NCI-H1092 treated with DMSO at 0.1 percent for 48 hours (cell line): Measurements from ENCODE around the gene MIGA2.
A peak's percentile ranks its signal among the peaks of the same experiment; 100 is the strongest.
"Not testable (repeated sequence)": the region's sequence is repeated elsewhere in the genome, so short reads cannot be mapped to it uniquely, and the experiment has no call there.

Experiments
- DNase-seq: peaks from one replicate; lab custom pipeline; 2025; lab: John Stamatoyannopoulos, UW

MIGA2 gene

GRCh38 chr9:129011761-129012181, 24.7 kb upstream of the MIGA2 start:
- no peak for DNase-seq

- DNase-seq: no peak
Measured at GRCh38 chr9:129012343-129012742, 24.1 kb upstream of the MIGA2 start.

GRCh38 chr9:129012893-129013448, 23.5 kb upstream of the MIGA2 start:
- DNase-seq: no peak

DNA sequence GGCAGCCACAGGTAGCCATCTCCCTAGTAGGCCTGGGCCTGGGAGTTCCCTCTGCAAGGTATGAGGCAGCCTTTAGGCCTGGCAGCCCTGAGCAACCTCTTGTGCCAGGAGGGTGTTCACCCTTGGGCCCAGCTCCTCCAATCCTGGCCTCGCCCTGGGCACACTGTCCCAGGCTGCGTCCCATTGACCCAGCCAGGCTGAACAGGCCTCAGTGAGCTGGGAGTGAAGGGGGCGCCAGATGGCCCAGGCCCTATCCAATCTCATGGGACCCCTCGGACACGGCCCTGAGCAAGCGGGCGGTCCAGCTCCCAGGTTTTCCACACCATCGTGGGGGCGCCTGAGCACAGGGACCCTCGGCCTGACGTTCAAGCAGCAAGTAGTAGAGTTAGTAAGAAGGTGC, 22.8 kb upstream of the MIGA2 start:
- no peak for DNase-seq

- DNase-seq: no peak
Measured at GRCh38 chr9:129014124-129014523, 22.3 kb upstream of the MIGA2 start.

GRCh38 chr9:129014608-129015007, 21.8 kb upstream of the MIGA2 start:
- DNase-seq: no peak

DNA sequence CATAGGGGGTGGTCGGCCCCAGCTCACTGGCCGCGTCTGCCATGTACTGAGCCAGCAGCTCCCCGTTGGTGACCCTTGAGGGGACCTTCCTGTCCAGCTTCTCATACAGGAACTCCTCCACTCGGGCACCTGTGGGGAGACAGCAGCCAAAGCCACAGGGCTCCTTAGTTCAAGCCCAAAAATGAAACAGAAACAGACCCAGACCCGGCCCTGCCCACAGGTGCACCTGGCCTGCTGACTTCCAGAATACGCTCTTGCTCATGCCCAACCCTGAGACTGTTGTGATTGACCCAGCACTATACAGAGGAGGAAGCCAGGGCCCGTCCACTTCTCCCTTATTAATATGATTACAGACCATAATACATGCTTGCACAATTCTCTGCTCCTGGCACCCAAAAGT, 15.3 kb upstream of the MIGA2 start:
- DNase-seq: no peak

DNA sequence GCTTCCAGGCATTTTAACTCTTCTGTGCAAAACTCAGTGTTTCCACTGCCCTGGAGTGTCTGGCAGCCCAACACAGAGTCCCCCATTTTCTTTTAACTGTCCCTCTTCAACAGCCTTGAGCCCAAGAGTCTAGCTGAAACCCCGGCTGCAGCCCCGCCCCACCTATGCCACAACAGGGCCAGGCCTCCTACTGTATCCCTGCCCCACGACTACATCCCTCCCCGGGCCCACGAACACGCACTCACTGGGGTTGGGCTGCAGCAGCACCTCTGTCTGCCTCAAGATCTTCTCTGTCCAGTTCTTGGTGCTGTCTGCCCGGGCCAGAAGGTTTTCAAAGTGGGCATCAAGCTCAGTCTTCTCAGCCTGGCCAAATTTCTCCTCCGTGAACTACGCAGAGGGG, 14.4 kb upstream of the MIGA2 start:
- no peak for DNase-seq

DNA sequence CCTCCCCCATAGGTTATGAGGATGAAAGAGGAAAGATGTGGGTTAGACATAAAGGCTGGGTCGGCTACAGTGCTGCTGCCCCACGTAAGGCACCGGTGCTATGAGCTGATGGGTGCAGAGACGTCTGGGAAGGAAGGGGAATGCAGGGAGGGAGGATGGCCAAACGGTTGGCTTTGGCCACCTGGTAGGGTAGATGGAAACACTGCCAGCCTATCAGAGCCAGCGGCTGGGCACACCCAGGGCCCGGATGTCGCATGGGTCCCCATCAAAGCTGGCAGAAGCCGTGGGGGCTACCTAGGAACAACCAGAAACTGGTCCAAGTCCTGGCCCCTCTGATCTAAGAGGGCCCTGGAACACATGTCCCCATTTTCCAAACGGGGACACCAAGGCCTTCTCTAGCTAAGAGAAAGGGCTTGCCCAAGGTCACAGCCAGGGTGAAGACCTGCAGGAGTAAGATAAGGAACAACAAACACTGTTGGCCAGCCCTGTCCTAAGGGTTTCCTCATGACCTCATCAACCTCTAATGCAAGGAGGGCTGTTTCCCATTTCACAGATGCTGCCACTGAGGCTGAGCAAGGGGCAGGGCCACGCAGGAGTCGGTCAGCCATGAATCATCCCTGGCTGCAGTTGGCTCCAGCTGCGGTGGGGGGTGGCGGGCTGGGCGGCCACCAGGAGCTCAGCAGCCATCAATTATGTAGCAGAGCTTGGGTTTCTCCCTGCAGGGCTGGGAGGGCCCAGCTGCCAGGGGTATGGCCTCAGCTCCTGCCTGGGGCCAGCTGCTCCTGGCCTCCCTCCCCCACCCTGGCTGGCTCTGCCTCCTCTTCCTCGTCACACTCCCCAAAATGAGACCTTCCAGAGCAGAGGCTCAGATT, 13.2 kb upstream of the MIGA2 start:
- DNase-seq: peak; percentile 14

DNA sequence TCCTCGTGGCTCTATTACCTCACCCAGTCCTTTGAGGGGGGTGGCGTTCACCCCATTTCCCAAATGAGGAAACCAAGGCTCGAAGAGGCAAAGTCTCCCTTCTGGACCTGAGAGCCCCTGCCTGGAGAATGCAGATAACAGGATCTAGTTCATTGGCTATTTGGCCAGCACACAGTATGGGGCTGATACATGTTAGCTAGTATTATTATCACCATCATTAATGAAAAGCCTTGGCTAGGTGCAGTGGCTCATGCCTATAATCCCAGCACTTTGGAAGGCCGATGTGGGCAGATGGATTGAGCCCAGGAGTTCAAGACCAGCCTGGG, 12.6 kb upstream of the MIGA2 start:
- no peak for DNase-seq

DNA sequence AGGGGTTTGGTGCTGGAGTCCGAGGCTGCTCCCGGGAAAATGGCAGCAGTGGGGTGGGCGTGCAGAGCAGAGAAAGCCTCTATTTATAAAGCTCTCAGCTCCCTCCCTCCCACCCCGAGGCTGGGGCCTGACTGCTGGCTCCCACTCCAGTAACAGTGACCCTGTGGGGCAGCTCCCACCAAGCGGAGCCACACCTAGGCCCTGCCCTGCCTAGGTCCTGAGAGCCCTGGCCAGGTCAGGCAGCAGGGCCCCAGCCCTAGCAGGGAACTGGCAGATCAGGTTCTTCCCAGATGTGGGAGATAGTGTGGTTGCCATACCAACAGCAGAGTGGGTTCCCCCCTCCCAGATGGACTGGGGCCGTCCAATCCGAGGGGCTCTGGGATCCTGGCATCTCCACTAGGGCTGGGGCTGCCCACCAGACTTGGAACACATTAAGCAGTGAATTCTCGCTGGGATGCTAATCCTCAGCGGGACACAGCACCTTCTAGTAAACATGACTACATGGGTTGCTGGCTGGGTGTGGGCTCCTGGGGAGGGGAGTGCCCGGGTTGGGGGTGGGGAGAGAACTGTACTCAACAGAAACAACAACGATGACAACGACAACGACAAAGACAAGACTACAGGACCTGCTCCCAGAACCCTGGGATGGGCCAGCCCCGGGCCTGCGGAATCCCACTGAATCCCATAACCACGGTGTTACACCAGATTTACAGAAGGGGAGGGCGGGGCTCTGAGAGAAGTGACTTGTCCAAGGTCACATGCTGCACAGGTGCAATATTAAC, 9.8 kb upstream of the MIGA2 start:
- no peak for DNase-seq

GRCh38 chr9:129027224-129027684, 9.2 kb upstream of the MIGA2 start:
- no peak for DNase-seq

DNA sequence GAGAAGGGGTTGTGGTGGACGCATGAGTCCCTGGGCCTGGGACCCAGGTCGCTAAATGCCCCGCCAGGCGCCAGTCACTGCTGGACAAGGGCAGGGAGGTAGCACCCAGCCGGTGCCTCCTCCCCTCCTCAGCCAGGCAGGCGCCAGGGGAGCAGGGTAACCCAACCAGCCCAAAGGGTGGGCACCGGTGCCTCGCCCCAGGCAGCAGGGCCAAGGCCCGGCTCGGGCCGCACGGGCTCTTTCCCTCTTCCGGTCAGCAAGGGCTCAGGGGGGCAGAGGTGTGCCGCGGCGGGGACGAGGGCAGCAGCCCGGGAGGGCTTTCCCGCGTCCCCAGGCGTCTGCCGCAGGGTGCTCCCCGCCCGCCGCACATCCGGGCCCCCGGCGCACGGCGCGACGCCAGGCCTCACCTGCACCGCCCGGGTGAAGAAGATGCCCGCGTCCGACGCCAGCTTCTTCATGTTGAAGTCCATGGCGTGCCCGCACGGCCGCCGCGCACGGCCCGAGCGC, 8.7 kb upstream of the MIGA2 start:
- peak; percentile 53 for DNase-seq

- DNase-seq: peak; percentile 91
Measured at GRCh38 chr9:129028192-129028966, 8.0 kb upstream of the MIGA2 start, which contains the start of gene SH3GLB2. Gene SH3GLB2 (minus strand): TSS chr9:129028331. CDS start chr9:129028154, 177 bp downstream.

- DNase-seq: no peak
Measured at GRCh38 chr9:129030191-129030590, 6.2 kb upstream of the MIGA2 start.

- no peak for DNase-seq
Measured at GRCh38 chr9:129031514-129031913, 4.9 kb upstream of the MIGA2 start.

DNA sequence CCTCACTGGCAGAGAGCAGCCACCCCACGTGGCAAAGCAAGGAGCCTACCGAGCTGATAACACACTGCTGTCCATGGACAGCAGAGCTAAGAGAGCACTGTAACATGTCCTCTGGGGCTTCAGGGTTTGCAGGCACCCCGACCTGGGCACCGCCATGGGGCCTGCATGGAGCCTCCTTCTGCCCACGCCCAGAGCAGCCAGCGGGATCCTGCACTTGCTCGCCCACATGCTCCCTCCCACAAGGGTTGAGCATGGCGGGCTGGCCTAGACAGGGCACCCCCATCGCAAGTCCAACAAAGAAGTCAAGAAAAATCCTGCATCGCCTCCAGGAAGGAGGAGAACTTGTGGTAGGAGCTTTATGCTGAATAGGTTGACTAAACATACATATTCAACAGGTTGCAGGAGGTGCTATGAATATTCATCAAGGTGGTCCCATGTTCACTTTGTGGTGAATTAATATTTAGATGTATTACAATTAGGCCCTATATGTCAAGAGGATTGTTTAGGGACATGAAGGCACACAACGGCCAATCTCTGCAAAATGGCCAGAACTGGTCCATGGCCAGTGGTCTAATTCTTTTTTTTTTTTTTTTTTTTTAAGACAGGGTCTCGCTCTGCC, 3.8 kb upstream of the MIGA2 start:
- DNase-seq: no peak

DNA sequence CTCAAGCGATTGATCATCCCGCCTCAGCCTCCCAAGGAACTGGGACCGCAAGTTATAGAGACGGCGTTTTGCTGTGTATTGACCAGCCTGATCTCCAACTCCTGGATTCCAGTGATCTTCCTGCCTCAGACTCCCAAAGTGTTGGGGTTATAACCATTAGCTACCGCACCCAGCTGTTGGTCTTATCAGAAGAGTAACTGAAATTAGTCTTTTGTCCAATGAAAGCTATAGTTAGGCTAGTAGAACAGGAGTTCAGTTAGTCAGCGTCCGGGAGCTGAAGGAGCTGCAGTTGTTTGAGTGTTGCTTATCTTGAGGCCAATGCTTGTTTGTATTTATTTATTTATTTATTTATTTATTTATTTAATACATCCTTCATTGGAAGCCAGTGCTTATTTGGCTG, 3.2 kb upstream of the MIGA2 start:
- DNase-seq: no peak

- not testable (repeated sequence) for DNase-seq
Measured at GRCh38 chr9:129035838-129036237, 588 bp upstream of the MIGA2 start.

DNA sequence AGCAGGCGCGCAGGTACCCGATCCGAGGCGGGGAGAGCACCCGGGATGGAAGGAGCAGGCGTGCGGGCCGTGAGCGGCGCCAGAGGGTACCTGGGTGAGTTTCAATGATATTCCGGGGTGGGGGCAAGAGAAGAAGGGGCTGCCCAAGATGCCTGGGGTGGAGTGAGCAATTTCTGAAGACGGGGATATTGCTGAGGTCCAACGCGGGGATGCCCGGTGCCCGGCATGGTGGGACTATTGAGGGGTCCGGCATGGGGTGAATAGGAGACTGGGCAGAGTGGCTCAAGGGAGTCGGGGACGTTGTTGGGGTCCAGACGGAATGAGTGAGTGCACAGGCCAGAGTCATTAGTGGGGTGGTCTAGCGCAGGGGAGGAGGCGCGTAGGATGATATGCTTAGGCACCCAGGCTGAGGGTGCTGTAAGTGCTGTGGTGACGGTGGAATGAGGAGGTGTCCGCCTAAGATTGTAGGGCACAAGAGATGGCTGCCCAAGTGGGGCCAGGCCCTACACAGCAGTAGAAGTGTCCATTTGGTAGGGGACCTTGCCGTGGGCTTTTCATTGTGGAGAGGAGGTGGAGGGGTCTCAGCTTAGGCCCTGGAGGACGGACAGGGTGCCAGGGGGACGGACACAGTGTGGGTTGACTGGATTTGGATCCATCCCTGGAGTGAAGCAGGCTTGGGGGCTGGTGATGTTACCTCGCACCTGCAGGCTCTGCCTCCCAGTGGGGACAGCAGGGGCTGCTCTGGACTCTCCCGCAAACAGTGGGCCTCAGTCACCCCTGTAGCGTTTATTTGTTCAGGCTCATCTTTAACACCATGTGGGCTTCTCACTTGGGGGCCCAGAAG, 719 bp downstream of the MIGA2 start:
- DNase-seq: no peak

- no peak for DNase-seq
Measured at GRCh38 chr9:129037767-129038098, 1.3 kb downstream of the MIGA2 start.
